Effector memory CD4-positive, alpha-beta T cell (primary cell): ENCODE measurements around the gene TREML1.

Experiments
- DNase-seq, 3 donors: peaks; one replicate each; pipeline ENCODE4 v3.0.0-alpha.2; 2020
- H3K27ac ChIP-seq: 2 replicates; pipeline ENCODE4 v1.7.0; 2013; ENCODE audit warnings: mild to moderate bottlenecking, low read length, moderate library complexity; ENCODE audit not compliant: insufficient read depth, poor library complexity, severe bottlenecking
- H3K27me3 ChIP-seq: replicated peaks from 2 replicates; pipeline ENCODE4 v1.7.0; 2013; ENCODE audit warnings: mild to moderate bottlenecking, low read length; ENCODE audit not compliant: insufficient read depth, control insufficient read depth, poor library complexity, severe bottlenecking
- H3K36me3 ChIP-seq: 2 replicates; pipeline ENCODE4 v1.7.0; 2013; ENCODE audit warnings: mild to moderate bottlenecking, low read length, moderate library complexity; ENCODE audit not compliant: control insufficient read depth, insufficient read depth
- H3K4me1 ChIP-seq: 2 replicates; pipeline ENCODE4 v1.7.0; 2013; ENCODE audit warnings: low read length, mild to moderate bottlenecking; ENCODE audit not compliant: control insufficient read depth, insufficient read depth, poor library complexity, severe bottlenecking
- H3K4me3 ChIP-seq: 2 replicates; pipeline ENCODE4 v1.7.0; 2013; ENCODE audit warnings: low read length, low read depth, mild to moderate bottlenecking; ENCODE audit not compliant: insufficient read depth, poor library complexity, severe bottlenecking
- H3K9me3 ChIP-seq: 2 replicates; pipeline ENCODE4 v1.7.0; 2013; ENCODE audit warnings: mild to moderate bottlenecking, low read length, moderate library complexity; ENCODE audit not compliant: control insufficient read depth

Gene TREML1

DNA sequence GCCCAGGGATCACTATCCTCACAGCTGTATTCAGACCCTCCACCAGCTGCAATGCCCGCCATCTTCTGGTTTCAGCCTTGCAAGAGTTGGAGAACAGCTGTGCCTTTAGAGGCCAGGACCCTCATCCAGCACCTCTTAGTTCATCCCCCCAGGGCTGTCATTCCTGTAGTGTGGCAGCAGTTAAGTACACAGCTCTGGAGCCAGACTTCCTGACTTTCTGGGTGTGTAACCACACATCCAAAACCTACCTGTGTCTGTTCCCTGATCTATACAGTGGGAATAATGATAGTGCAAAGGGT is 9.2 kb upstream of the TREML1 start:
- H3K9me3 ChIP-seq, result no peaks in the 10 kb centered on the region
- DNase-seq, result no peak
- no peaks in the 10 kb centered on the region for H3K36me3 ChIP-seq
- H3K27me3 ChIP-seq, result no peaks in the 10 kb centered on the region
- no peaks in the 10 kb centered on the region for H3K4me1 ChIP-seq
- no peak overlapping the region for H3K27ac ChIP-seq
- H3K4me3 ChIP-seq, result no peak overlapping the region

DNA sequence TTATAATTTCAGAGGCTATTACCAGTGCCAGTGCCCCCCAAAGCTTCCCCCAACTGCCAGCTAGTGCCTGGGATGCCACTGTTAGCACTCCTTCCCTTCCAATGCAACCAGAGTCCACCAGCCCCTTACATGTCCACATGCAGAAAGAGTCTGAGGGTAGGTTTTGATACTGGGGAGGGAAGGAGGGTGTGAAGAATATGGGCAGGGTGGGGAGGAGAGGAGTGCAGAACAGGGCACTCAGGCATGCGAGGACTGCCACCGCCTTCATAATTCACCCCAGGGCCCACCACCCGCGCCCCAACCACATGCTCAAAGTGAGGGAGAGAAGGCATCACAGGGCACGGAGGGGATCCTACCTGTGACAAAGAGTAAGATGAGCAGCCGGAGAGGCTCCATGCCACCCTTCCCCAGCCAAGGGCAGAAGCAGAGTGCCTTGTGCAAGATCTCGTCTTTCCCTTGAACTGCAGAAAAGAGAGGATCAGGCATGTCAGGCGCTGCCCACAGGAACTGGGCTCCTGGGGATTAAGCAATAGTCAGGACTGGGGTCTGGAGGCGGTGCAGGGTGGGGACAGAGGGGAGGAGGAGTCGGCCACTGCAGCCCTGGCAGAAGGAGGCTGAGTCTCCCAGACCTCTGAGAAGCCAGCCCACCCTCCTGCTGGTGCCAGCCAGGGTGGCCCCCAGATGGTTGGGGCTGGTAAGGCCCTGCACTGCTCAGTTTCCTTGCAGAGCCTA is 8.7 kb upstream of the TREML1 start, which contains the start of gene TREM2:
TREM2 (minus strand) TSS at position 430 of the 732 bp plus-strand sequence; CDS start at position 396, 34 bp downstream.
- no peaks in the 10 kb centered on the region for H3K36me3 ChIP-seq
- DNase-seq, result no peak
- H3K4me3 ChIP-seq, result no peak within 1 kb of the TSS
- no peaks in the 10 kb centered on the region for H3K4me1 ChIP-seq
- no peaks in the 10 kb centered on the region for H3K27me3 ChIP-seq
- no peaks in the 10 kb centered on the region for H3K9me3 ChIP-seq
- H3K27ac ChIP-seq, result no peak within 1 kb of the TSS

DNA sequence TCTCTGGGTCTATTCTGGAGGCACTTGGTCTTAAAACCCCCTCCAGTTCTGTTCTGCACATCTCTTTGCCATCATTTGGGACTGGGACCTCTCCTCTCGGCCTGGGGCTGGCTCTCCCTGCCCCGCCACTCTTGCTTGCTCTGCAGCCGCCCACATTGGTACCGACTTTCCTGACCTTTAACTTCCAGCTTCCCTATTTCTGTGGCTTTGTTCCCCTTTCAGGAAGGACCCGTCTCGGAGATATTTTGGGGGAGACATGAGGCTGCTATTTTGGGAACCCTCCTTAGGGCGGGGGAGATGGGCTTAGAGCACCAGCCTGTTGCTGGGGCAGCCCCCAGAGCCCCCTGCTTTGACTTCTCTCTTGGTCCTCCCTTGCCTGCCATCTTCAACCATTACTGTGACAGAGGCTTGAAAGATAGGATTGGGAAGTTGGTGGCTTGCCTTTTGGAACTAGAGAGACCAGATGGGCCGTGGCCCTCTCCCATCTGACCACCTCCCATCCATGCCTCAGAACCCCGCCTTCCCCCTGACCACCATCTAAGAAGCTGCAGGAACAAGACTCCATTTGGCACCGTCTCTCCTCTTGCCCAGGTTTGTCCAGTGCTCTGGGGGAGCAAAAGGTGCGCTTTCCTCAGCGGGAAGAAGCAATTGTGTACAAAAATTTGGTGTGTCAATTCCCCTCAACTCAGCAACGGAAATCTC is 7.9 kb upstream of the TREML1 start:
- DNase-seq, result no peak
- no peak overlapping the region for H3K4me3 ChIP-seq
- no peaks in the 10 kb centered on the region for H3K9me3 ChIP-seq
- no peaks in the 10 kb centered on the region for H3K4me1 ChIP-seq
- no peaks in the 10 kb centered on the region for H3K27me3 ChIP-seq
- H3K27ac ChIP-seq, result no peak overlapping the region
- H3K36me3 ChIP-seq, result no peaks in the 10 kb centered on the region

DNA sequence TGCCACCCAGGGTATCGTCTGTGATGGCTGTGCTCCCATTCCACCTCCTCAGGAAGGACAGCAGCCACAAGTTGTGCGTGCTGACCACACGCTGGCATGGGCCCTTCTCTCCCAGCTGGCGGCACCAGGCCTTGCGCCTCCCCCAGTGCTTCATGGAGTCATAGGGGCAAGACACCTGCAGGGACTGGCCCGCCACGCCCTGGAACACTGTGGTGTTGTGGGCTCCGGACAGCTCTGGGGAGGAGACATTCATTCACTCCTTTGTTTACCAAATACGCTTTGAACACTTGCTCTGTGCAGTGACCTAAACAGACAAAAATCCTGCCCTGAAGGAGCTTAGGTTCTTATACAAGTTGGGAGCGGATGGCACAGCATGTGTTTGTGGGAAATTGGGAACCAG is 7.2 kb upstream of the TREML1 start:
- no peaks in the 10 kb centered on the region for H3K36me3 ChIP-seq
- DNase-seq, result no peak
- no peaks in the 10 kb centered on the region for H3K4me1 ChIP-seq
- no peak overlapping the region for H3K4me3 ChIP-seq
- H3K27me3 ChIP-seq, result no peaks in the 10 kb centered on the region
- no peaks in the 10 kb centered on the region for H3K9me3 ChIP-seq
- H3K27ac ChIP-seq, result no peak overlapping the region

DNA sequence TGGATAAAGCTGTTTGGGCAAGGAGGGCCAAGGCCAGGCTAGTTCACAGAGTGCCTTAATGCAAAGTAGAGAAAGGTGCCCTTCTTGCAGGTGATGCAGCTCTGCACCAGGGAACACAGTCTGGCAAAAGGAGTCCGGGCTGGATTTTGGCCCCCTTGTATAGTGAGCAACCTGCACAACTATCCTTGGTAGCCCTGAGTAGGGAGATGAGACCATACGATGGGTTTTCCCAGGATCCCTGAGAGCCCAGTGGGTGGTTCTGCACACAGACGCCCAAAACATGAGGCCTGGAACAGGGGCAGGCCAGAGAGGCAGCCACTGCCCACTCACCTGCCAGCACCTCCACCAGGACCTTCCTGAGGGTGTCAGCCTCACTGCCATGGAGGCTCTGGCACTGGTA is 6.8 kb upstream of the TREML1 start:
- no peaks in the 10 kb centered on the region for H3K9me3 ChIP-seq
- no peaks in the 10 kb centered on the region for H3K36me3 ChIP-seq
- no peak overlapping the region for H3K4me3 ChIP-seq
- H3K27me3 ChIP-seq, result no peaks in the 10 kb centered on the region
- H3K4me1 ChIP-seq, result no peaks in the 10 kb centered on the region
- H3K27ac ChIP-seq, result no peak overlapping the region
- no peak for DNase-seq

DNA sequence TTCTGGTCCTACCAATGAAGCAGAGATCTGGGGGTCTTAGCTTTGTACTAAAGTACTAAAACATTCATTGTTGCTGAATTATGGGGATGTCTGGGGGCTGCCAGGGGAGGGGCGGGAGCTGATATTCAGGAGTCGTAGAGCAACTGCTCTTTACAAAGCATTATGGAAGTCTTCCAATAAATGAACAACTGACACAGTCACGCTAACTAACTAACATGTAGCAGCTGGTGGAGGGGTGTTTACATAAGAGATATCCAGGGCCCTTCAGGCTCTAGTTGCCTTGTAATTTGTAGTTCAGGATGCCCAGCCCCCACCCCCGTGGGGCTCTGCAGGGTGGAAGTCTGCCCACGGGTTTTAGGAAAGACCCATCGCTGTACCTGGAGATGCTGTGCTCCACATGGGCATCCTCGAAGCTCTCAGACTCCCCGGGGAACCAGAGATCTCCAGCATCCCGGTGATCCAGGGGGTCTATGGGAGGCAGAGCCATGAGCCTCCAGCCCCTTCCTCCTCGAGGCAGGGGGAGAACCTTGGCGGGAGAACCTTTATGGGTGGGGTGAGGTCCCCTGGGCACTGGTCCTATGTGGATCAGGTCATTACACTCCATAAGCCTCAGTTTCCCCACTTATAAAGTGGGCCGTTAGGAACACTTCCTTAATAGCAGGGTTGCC is 5.4 kb upstream of the TREML1 start:
- Histone ChIP-seq H3K27me3 (no peaks in the 10 kb centered on the region), H3K9me3 (no peaks in the 10 kb centered on the region), H3K36me3 (no peaks in the 10 kb centered on the region), H3K27ac (no peak overlapping the region), H3K4me1 (no peaks in the 10 kb centered on the region), H3K4me3 (no peak overlapping the region)
- no peak for DNase-seq

DNA sequence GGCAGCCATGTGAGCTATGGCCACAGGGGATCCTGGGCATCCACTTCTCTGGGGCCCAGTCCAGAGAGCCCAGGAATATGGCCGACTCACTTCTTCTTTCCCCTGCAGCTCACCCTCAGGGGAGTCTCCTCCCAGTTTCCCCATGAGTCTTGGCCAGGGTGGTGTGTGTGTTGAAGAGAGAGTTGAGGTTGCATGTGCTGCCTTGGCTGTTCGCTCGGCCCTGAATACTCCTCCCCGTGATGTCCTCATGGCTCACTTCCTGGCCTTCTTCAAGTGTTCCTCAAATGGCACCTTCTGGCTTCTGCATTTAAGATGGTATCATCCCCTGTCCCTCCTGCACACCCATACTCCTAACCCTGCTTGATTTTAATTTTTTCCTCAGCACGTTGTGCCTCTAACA is 3.2 kb upstream of the TREML1 start:
- DNase-seq, result no peak
- no peak overlapping the region for H3K4me3 ChIP-seq

DNA sequence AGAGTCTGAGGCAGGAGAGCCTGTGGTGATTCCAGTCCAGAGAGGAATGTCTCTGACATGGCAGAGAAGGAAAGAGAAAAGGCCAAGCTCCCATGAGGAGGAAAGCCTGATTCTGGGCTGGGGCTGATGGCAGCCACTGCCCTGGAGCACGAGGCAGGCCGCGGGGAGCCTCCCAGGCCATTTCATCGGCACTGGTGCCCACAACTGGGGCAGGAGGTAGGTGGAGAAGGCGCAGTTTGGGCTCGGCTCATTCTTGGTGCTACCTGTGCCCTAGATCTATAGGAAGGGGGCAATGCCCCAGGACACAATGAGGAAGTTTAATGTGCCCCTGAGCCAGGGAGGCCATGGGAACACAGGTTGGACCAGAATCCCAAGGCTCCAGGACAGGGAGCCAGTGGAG is 2.6 kb upstream of the TREML1 start:
- Histone ChIP-seq H3K27me3 (no peaks in the 10 kb centered on the region), H3K9me3 (no peaks in the 10 kb centered on the region), H3K27ac (no peak overlapping the region), H3K36me3 (no peaks in the 10 kb centered on the region), H3K4me3 (no peak overlapping the region), H3K4me1 (no peaks in the 10 kb centered on the region)
- DNase-seq, result no peak

More for the DNA sequence above, 3.2 kb upstream of the TREML1 start:
- H3K9me3 ChIP-seq, result no peaks in the 10 kb centered on the region
- no peak overlapping the region for H3K27ac ChIP-seq
- H3K36me3 ChIP-seq, result no peaks in the 10 kb centered on the region
- no peaks in the 10 kb centered on the region for H3K27me3 ChIP-seq
- no peaks in the 10 kb centered on the region for H3K4me1 ChIP-seq

DNA sequence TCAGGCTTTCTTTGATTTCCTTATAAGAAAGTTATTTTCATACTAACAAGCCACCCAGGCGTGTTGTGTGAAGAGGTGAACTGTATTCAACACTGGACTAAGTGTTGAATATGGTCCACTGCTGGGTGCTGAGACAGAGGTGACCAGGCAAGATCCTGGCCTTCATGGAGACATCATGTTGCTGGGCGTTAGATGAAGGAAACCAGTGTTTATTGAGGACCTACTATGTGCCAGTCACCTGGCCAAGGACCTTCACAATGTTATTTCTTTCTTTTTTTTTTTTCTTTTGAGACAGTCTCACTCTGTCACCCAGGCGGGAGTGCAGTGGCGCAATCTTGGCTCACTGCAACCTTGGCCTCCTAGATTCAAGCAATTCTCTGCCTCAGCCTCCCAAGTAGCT is 1.9 kb upstream of the TREML1 start:
- no peak overlapping the region for H3K4me3 ChIP-seq
- H3K9me3 ChIP-seq, result no peaks in the 10 kb centered on the region
- no peaks in the 10 kb centered on the region for H3K4me1 ChIP-seq
- DNase-seq, result no peak
- no peak overlapping the region for H3K27ac ChIP-seq
- no peaks in the 10 kb centered on the region for H3K36me3 ChIP-seq
- no peaks in the 10 kb centered on the region for H3K27me3 ChIP-seq

DNA sequence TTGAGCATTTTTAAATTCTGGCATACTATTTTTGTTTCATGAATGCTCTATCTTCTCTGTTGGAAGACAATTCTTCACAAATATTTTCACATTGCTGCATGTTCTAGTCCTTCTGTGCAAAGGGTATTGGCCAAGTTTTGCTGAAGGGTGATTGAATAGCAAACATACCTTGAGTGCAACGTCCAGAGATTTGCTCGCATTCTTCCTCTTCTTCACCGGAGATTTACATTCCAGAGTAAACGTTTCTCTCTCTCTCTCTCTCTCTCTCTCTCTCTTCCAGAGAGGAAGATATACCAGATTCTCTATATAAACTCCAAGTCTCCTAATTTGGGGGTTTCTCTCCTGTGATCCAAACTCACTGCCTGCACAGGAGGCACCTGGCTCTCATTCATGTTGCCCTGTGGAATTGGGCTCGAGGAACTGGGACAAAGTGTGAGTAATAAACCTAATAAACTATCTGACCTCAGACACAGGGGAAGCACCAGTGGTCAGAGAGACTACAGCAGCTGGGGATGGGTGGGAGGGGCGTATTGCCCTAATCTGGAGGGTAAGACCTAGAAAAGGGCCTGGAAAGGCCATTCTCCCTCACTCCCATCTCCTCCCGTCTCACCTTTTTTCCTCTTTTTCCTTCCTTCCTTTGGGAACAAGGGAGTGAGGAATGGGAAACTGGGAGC is 1.1 kb upstream of the TREML1 start:
- H3K27ac ChIP-seq, result no peak overlapping the region
- H3K9me3 ChIP-seq, result no peaks in the 10 kb centered on the region
- no peaks in the 10 kb centered on the region for H3K4me1 ChIP-seq
- no peaks in the 10 kb centered on the region for H3K36me3 ChIP-seq
- no peaks in the 10 kb centered on the region for H3K27me3 ChIP-seq
- DNase-seq, result no peak
- no peak overlapping the region for H3K4me3 ChIP-seq
